GM12878 (cell line): ENCODE results near the gene H2BK1. TPM values are rescaled to one million over a fixed set of nuclear protein-coding genes. Genes with fewer than 3 reads are reported as not detected.

Experiments used
- ATAC-seq: fragments of 200-7000 bp; cut with Tn5 transposase; 3 replicates; pipeline ENCODE4 v1.9.1; 2020; ENCODE audit warnings: mild to moderate bottlenecking, moderate library complexity
- BruUV-seq: library from RNA; stranded (reverse); fragments of 400-500 nt; replicated peaks from 2 replicates; lab custom pipeline; 2021; lab: Mats Ljungman, UMichigan
- CTCF ChIA-PET: fragments of 300-600 bp; sonication (Branson Sonifier 250); formaldehyde crosslinking; extraction: SDS; loops from one replicate; lab custom pipeline; 2021; ENCODE audit warnings: inconsistent platforms; lab: Yijun Ruan, JAX
- POLR2A ChIA-PET: fragments of 350-600 bp; formaldehyde crosslinking; extraction: SDS; loops from one replicate; lab custom pipeline; 2021; ENCODE audit warnings: inconsistent platforms; lab: Charles Lee
- RAD21 ChIA-PET: fragments of 300-600 bp; sonication (Branson Sonifier 250); formaldehyde crosslinking; loops from one replicate; lab custom pipeline; 2023; ENCODE audit warnings: antibody characterized with exemption; ENCODE audit not compliant: unreplicated experiment; lab: Charles Lee
- SMC1A ChIA-PET: fragments of 300-600 bp; sonication (Branson Sonifier 250); formaldehyde crosslinking; loops from one replicate; lab custom pipeline; 2023; ENCODE audit not compliant: unreplicated experiment, uncharacterized antibody; lab: Charles Lee
- DNase-seq: peaks from one replicate; pipeline ENCODE4 v3.0.0-alpha.2; 2011; ENCODE audit warnings: low read depth, low spot score
- FAIRE-seq: peaks from 3 replicates; lab custom pipeline; 2011; peaks lifted over from hg19 to GRCh38; lab: Jason Lieb, UNC
- H2AFZ ChIP-seq: 2 replicates; pipeline ENCODE4 v1.6.0; 2011; ENCODE audit warnings: low read depth, low read length, control low read depth; ENCODE audit not compliant: control insufficient read depth
- H3K27ac ChIP-seq: 2 replicates; pipeline ENCODE4 v1.5.1; 2011; ENCODE audit warnings: control low read depth; ENCODE audit not compliant: control insufficient read depth, insufficient read depth
- H3K27me3 ChIP-seq, 2 experiments: replicated peaks in 1 of 2; 2 replicates each; pipeline versions ENCODE4 v1.6.0 to v1.6.1; 2011; ENCODE audit warnings: low read length in 1 of 2; ENCODE audit not compliant: control insufficient read depth in 2 of 2, insufficient read depth in 2 of 2
- H3K36me3 ChIP-seq, 2 experiments: 2 replicates each; pipeline ENCODE4 v1.5.1; 2011; ENCODE audit warnings: low read length in 1 of 2; ENCODE audit not compliant: control insufficient read depth in 2 of 2, insufficient read depth in 2 of 2
- H3K4me1 ChIP-seq: 2 replicates; pipeline ENCODE4 v1.6.1; 2011; ENCODE audit warnings: mild to moderate bottlenecking, low read length, moderate library complexity, mixed read lengths; ENCODE audit not compliant: control insufficient read depth, insufficient read depth
- H3K4me2 ChIP-seq: 2 replicates; pipeline ENCODE4 v1.6.0; 2011; ENCODE audit warnings: control low read depth; ENCODE audit not compliant: control insufficient read depth, insufficient read depth
- H3K4me3 ChIP-seq: fragments of 200-600 bp; sonication (generic); 2 replicates; pipeline ENCODE4 v1.5.1; 2016
- H3K79me2 ChIP-seq: 2 replicates; pipeline ENCODE4 v1.6.0; 2011; ENCODE audit warnings: low read length; ENCODE audit not compliant: control insufficient read depth, insufficient read depth
- H3K9ac ChIP-seq: 2 replicates; pipeline ENCODE4 v1.8.0; 2011; ENCODE audit warnings: low read length, control low read depth, mixed read lengths; ENCODE audit not compliant: control insufficient read depth, insufficient read depth
- H3K9me3 ChIP-seq: replicated peaks from 3 replicates; pipeline ENCODE4 v1.5.1; 2011; ENCODE audit warnings: mild to moderate bottlenecking, low read length; ENCODE audit not compliant: control insufficient read depth, insufficient read depth
- H4K20me1 ChIP-seq: 2 replicates; pipeline ENCODE4 v1.6.0; 2011; ENCODE audit not compliant: control insufficient read depth, insufficient read depth
- CBX5 ChIP-seq: sonication (generic); IDR thresholded peaks from 2 replicates; pipeline ENCODE4 v1.6.1; 2016; ENCODE audit warnings: low read depth, moderate library complexity, mild to moderate bottlenecking, inconsistent platforms
- CEBPB ChIP-seq, 2 experiments: fragments of 150-350 bp in 1 of 2; IDR thresholded peaks; 2 replicates each; pipeline ENCODE4 v1.6.1; 2012 to 2014; ENCODE audit warnings: low read depth in 2 of 2, low read length in 2 of 2, borderline replicate concordance in 1 of 2, inconsistent platforms in 1 of 2
- CHD1 ChIP-seq: IDR thresholded peaks from 2 replicates; pipeline ENCODE4 v1.6.1; 2012; ENCODE audit warnings: low read depth, low read length, improper control_type of control experiment
- CREB1 ChIP-seq: IDR thresholded peaks from 2 replicates; pipeline ENCODE4 v1.6.1; 2012; ENCODE audit warnings: low read depth, mild to moderate bottlenecking, inconsistent platforms
- FOS ChIP-seq: IDR thresholded peaks from 3 replicates; pipeline ENCODE4 v1.6.1; 2011; ENCODE audit warnings: borderline replicate concordance; ENCODE audit not compliant: insufficient read length; ENCODE audit errors: extremely low read depth
- HCFC1 ChIP-seq: fragments of 150-350 bp; IDR thresholded peaks from 2 replicates; pipeline ENCODE4 v1.6.1; 2014; ENCODE audit warnings: low read length
- HDAC6 ChIP-seq: fragments of 200-600 bp; sonication (generic); IDR thresholded peaks from one replicate; pipeline ENCODE4 v1.8.0; 2017; ENCODE audit warnings: antibody characterized with exemption; ENCODE audit not compliant: unreplicated experiment
- KAT2A ChIP-seq: conservative IDR thresholded peaks from 2 replicates; pipeline ENCODE4 v1.6.1; 2011; ENCODE audit warnings: low read depth, low read length; ENCODE audit not compliant: control insufficient read depth
- MYB ChIP-seq: fragments of 150-350 bp; IDR thresholded peaks from 2 replicates; pipeline ENCODE4 v1.6.1; 2014; ENCODE audit warnings: mild to moderate bottlenecking, low read depth, low read length, borderline replicate concordance
- NBN ChIP-seq: fragments of 450-650 bp; IDR thresholded peaks from 2 replicates; pipeline ENCODE4 v1.6.1; 2016
- NRF1 ChIP-seq: conservative IDR thresholded peaks from 2 replicates; pipeline ENCODE4 v1.6.1; 2011; ENCODE audit warnings: mild to moderate bottlenecking, low read depth, low read length, improper control_type of control experiment
- RUNX3 ChIP-seq: IDR thresholded peaks from 2 replicates; pipeline ENCODE4 v1.6.1; 2012; ENCODE audit warnings: low read length, inconsistent platforms
- STAT1 ChIP-seq: fragments of 450-650 bp; conservative IDR thresholded peaks from 2 replicates; pipeline ENCODE4 v1.6.1; 2014; ENCODE audit warnings: antibody characterized with exemption, mild to moderate bottlenecking
- SUZ12 ChIP-seq: fragments of 200-600 bp; sonication (generic); IDR thresholded peaks from one replicate; pipeline ENCODE4 v1.6.1; 2018; ENCODE audit warnings: antibody characterized with exemption, mild to moderate bottlenecking; ENCODE audit not compliant: unreplicated experiment
- TCF3 ChIP-seq: IDR thresholded peaks from 2 replicates; pipeline ENCODE4 v1.6.1; 2012; ENCODE audit warnings: low read depth, mild to moderate bottlenecking, low read length, borderline replicate concordance; ENCODE audit not compliant: insufficient read depth
- ZSCAN29 ChIP-seq: fragments of 450-650 bp; IDR thresholded peaks from 2 replicates; pipeline ENCODE4 v1.6.1; 2017; ENCODE audit warnings: mild to moderate bottlenecking, moderate library complexity
- WGBS: methylation state at CpG from one replicate; pipeline ENCODE4 v1.1.6; 2016; ENCODE audit warnings: low lambda C conversion rate; ENCODE audit not compliant: insufficient replicate concordance, insufficient coverage; ENCODE audit errors: missing lambda C conversion rate; 5-methylcytosine and 5-hydroxymethylcytosine counted together
- in situ Hi-C: fragments of 300-500 bp; cut with MboI; formaldehyde crosslinking; loops from 9 replicates; pipeline ENCODE4 v1.14.3; 2018; ENCODE audit warnings: mixed read lengths
- intact Hi-C: fragments of 100-400 bp; cut with micrococcal nuclease; formaldehyde crosslinking; loops from one replicate; pipeline ENCODE4 v1.14.2; 2022; ENCODE audit not compliant: unreplicated experiment
- polyA plus RNA-seq, 11 experiments: library from polyadenylated mRNA; depleted of rRNA in 4 of 11; unstranded in 6 of 11; stranded (reverse) in 5 of 11; fragments of >200 nt; fragmentation: Nextera tagmentation in 4 of 11; fragmentation: Illumina TruSeq in 1 of 11; extraction: Ambion mirVana in 4 of 11; extraction: Trizol in 1 of 11; gene quantifications; 1 replicate in 1 of 11; 2 replicates in 10 of 11; pipeline versions ENCODE4 v1.2.1 to v1.2.3, GENCODE V29; 2011 to 2016; ENCODE audit warnings: inconsistent platforms in 2 of 11, missing spikeins in 2 of 11, low read depth in 1 of 11
- total RNA-seq, 4 experiments: library from RNA; depleted of rRNA in 3 of 4; stranded (reverse); fragments of >200 nt in 3 of 4; fragmentation: Illumina TruSeq in 1 of 4; extraction: Trizol in 1 of 4; gene quantifications; 2 replicates each; pipeline versions ENCODE4 v1.2.1 to v1.2.3, GENCODE V29; 2013 to 2021
- TF ChIP-seq, protein P1 (sequence below): fragments of 450-650 bp; IDR thresholded peaks from 2 replicates; pipeline ENCODE4 v1.6.1; 2017; ENCODE audit warnings: antibody characterized with exemption, mild to moderate bottlenecking, moderate library complexity
- TF ChIP-seq, protein P2 (sequence below): fragments of 450-650 bp; IDR thresholded peaks from 2 replicates; pipeline ENCODE4 v1.6.1; 2017; ENCODE audit warnings: low read depth, mild to moderate bottlenecking, moderate library complexity
- TF ChIP-seq, protein P3 (sequence below): fragments of 450-650 bp; IDR thresholded peaks from 2 replicates; pipeline ENCODE4 v1.6.1; 2018; ENCODE audit warnings: mild to moderate bottlenecking, low read depth, moderate library complexity; ENCODE audit not compliant: partially characterized antibody

The H2BK1 gene
- total and polyA plus RNA-seq, 10 of the 15 experiments (the other 5 are each of a cell fraction or from before 2014, with no cell fraction given), result 0.54 TPM; not detected in 9

DNA sequence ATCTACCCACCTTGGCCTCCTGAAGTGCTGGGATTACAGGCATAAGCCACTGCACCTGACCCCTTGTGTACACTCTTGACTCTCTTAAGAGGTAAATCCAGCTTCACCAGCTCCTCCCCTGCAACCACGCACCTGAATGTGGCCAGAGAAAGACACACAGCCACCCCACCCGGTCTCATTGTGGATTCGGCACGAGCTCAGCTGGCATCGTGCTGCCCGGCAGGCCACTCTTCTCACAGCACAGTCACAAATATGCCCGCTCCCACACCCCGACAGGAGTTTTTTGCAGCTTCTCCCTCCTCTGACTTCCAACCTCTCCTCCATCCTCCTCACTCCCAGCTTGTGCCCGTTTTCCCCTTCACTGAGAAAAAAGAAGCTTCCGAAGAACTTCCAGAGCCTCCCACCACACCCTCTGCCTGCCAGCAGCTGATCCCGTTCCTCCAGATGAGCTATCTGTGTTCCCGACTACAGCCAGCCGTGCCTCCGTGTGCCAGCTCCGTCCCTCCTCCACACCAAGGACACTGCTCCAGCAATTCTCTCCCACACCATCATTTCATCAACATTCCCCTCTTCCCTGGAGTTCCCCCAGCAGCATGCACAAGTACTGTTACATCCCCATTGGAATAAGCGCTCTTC, 46.2 kb upstream of the H2BK1 start:
- no peaks in the 10 kb centered on the region for H3K9me3 ChIP-seq
- SMC1A ChIA-PET, result no interaction called here
- H3K4me2 ChIP-seq, result no peak overlapping the region
- no peaks in the 10 kb centered on the region for H3K36me3 ChIP-seq
- intact Hi-C loops, result no loop called here
- peaks cover 13% of the 10 kb centered on the region in 2 experiments; a peak in 3 of 4 replicates for H3K27me3 ChIP-seq
- no peak for TF ChIP-seq HCFC1
- TF ChIP-seq NRF1, result no peak
- TF ChIP-seq HDAC6, result no peak
- TF ChIP-seq RUNX3, result no peak
- no peak for TF ChIP-seq KAT2A
- TF ChIP-seq, protein P1, sequence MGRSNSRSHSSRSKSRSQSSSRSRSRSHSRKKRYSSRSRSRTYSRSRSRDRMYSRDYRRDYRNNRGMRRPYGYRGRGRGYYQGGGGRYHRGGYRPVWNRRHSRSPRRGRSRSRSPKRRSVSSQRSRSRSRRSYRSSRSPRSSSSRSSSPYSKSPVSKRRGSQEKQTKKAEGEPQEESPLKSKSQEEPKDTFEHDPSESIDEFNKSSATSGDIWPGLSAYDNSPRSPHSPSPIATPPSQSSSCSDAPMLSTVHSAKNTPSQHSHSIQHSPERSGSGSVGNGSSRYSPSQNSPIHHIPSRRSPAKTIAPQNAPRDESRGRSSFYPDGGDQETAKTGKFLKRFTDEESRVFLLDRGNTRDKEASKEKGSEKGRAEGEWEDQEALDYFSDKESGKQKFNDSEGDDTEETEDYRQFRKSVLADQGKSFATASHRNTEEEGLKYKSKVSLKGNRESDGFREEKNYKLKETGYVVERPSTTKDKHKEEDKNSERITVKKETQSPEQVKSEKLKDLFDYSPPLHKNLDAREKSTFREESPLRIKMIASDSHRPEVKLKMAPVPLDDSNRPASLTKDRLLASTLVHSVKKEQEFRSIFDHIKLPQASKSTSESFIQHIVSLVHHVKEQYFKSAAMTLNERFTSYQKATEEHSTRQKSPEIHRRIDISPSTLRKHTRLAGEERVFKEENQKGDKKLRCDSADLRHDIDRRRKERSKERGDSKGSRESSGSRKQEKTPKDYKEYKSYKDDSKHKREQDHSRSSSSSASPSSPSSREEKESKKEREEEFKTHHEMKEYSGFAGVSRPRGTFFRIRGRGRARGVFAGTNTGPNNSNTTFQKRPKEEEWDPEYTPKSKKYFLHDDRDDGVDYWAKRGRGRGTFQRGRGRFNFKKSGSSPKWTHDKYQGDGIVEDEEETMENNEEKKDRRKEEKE, result no peak
- no peak for TF ChIP-seq CHD1
- TF ChIP-seq MYB, result no peak
- no peak for TF ChIP-seq FOS
- no peak for TF ChIP-seq CBX5
- TF ChIP-seq CREB1, result no peak
- no peak for TF ChIP-seq CEBPB (IDR thresholded peaks at IDR 0.05; ENCODE audit: borderline replicate concordance in 1 of 2, low read depth in 2 of 2, low read length in 2 of 2)
- TF ChIP-seq, protein P2, sequence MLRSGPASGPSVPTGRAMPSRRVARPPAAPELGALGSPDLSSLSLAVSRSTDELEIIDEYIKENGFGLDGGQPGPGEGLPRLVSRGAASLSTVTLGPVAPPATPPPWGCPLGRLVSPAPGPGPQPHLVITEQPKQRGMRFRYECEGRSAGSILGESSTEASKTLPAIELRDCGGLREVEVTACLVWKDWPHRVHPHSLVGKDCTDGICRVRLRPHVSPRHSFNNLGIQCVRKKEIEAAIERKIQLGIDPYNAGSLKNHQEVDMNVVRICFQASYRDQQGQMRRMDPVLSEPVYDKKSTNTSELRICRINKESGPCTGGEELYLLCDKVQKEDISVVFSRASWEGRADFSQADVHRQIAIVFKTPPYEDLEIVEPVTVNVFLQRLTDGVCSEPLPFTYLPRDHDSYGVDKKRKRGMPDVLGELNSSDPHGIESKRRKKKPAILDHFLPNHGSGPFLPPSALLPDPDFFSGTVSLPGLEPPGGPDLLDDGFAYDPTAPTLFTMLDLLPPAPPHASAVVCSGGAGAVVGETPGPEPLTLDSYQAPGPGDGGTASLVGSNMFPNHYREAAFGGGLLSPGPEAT, result no peak
- TF ChIP-seq, protein P3, sequence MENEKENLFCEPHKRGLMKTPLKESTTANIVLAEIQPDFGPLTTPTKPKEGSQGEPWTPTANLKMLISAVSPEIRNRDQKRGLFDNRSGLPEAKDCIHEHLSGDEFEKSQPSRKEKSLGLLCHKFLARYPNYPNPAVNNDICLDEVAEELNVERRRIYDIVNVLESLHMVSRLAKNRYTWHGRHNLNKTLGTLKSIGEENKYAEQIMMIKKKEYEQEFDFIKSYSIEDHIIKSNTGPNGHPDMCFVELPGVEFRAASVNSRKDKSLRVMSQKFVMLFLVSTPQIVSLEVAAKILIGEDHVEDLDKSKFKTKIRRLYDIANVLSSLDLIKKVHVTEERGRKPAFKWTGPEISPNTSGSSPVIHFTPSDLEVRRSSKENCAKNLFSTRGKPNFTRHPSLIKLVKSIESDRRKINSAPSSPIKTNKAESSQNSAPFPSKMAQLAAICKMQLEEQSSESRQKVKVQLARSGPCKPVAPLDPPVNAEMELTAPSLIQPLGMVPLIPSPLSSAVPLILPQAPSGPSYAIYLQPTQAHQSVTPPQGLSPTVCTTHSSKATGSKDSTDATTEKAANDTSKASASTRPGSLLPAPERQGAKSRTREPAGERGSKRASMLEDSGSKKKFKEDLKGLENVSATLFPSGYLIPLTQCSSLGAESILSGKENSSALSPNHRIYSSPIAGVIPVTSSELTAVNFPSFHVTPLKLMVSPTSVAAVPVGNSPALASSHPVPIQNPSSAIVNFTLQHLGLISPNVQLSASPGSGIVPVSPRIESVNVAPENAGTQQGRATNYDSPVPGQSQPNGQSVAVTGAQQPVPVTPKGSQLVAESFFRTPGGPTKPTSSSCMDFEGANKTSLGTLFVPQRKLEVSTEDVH, result no peak
- no peak for TF ChIP-seq SUZ12
- TF ChIP-seq STAT1, result no peak
- TF ChIP-seq NBN, result no peak
- TF ChIP-seq ZSCAN29, result no peak
- no peak for TF ChIP-seq TCF3
- TF ChIP-seq, all 136 proteins: peak for 0
- BruUV-seq, result no TSS peak
- Histone ChIP-seq H2AFZ (no peak overlapping the region), H4K20me1 (no peaks in the 10 kb centered on the region), H3K4me1 (no peaks in the 10 kb centered on the region), H3K79me2 (no peaks in the 10 kb centered on the region), H3K9ac (no peak overlapping the region), H3K4me3 (no peak overlapping the region), H3K27ac (no peak overlapping the region)
- ChIA-PET POLR2A (no interaction called here), CTCF (interaction anchor here (1.1 to 1.2 kb wide), 2 partner anchors 45 to 59 kb away, joined by 3 read pairs; no protein-coding TSS in a partner anchor), RAD21 (no interaction called here)
- 53% methylated on average over 15 of the region's 16 CpGs for WGBS
- ATAC-seq, result no peak
- DNase-seq, result no peak
- in situ Hi-C loops, result no loop called here
- FAIRE-seq, result no peak
